GM11168 (cell line): ENCODE measurements around the gene IDS.
"Not testable (repeated sequence)": the region's sequence is repeated elsewhere in the genome, so short reads cannot be mapped to it uniquely, and the experiment has no call there.

ENCODE experiments used
- in situ Hi-C: fragments of 300-500 bp; cut with MboI; formaldehyde crosslinking; loops from one replicate; pipeline ENCODE4 v1.12.0; 2022; ENCODE audit warnings: low sequenced_read_pairs; ENCODE audit not compliant: unreplicated experiment

IDS gene, protein sequence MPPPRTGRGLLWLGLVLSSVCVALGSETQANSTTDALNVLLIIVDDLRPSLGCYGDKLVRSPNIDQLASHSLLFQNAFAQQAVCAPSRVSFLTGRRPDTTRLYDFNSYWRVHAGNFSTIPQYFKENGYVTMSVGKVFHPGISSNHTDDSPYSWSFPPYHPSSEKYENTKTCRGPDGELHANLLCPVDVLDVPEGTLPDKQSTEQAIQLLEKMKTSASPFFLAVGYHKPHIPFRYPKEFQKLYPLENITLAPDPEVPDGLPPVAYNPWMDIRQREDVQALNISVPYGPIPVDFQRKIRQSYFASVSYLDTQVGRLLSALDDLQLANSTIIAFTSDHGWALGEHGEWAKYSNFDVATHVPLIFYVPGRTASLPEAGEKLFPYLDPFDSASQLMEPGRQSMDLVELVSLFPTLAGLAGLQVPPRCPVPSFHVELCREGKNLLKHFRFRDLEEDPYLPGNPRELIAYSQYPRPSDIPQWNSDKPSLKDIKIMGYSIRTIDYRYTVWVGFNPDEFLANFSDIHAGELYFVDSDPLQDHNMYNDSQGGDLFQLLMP

DNA sequence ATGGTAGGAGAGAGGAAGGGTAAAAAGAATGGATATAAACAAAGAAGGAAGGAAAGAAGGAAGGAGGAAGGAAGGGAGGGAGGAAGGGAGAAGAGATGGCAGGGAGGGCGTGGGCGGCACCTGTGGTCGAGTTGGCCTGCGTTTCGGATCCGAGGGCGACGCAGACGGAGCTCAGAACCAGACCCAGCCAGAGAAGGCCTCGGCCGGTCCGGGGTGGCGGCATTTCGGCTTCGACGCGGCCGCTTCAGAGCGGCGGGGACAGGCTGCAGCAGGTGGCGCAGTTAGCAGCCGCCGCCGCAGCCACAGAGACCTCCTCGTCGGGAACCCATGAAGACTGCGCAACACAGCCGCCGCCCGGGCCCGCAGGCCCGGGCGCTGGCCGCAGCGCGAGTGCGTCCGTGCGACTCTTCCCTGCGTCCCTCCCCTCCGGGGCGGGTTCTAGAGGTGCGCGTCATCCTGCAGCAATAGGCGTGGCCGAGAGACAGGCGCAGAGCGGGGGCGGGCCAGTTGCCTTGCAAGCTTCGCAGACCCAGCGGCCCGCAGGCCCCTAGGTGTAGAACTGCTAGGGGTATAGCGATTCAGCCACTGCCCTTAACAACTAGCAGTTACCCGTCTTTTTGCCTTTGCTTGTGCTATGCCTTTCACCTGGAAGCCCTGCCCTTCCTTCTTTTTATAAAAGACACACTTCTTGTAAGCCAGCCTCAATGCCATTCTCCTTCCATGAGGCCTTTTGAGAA lies at the start of gene IDS:
Gene IDS (minus strand): TSS at position 392 of the 737 bp plus-strand sequence. CDS start 169 bp downstream, at position 223.
- in situ Hi-C loops, result loop anchor here (25.0 kb wide), 1 partner anchor 132 kb away; the partner anchor contains the start of gene TMEM185A

DNA sequence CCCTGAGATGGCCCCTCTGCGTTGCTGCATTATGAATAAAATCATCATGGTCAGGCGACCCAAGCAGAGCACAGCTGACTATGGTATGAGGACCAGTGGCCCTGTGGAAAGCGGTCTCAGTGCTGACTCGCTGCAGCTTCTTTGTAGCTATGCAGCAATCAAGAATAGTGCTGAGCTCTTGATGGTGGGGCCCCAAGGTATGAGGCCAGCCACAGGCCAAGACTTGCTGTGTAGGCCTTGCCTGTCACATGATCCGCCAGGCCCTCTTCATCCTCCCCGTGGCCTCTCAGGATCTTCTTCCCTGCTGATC lies 46.8 kb upstream of the IDS start:
- in situ Hi-C loops, result loop anchor here (25.0 kb wide), 1 partner anchor 235 kb away; the partner anchor contains the start of gene MAGEA9

GRCh38 chrX:149551245-149551938 lies 46.3 kb upstream of the IDS start:
- in situ Hi-C loops, result loop anchor here (25.0 kb wide), 1 partner anchor 236 kb away; the partner anchor contains the start of gene MAGEA9

DNA sequence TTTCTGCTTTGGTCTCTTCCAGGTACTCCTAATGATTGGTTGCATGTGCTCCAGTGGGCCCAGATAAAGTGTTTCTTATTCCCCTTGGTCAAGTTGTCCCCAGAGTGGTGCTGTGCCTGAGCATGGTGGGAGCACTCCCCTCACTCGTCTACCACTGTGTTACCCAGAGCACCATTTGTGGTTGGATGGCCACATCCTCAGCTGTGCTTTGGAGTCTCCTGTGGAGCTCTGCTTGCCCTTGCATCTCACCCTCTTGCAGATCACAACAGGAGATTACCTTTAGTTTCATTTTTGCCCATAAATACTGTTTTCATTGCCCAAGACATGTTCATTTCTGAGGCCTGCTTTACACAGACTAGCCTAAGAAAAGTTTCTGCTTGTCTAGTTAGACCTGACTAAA lies 45.3 kb upstream of the IDS start:
- in situ Hi-C loops, result loop anchor here (25.0 kb wide), 1 partner anchor 237 kb away; the partner anchor contains the start of gene MAGEA9

- in situ Hi-C loops, result loop anchor here (25.0 kb wide), 1 partner anchor 238 kb away; the partner anchor contains the start of gene MAGEA9
Observed at GRCh38 chrX:149549701-149550100, 44.6 kb upstream of the IDS start, which contains the start of gene HSFX3. Gene HSFX3, minus strand, starts transcription at chrX:149549924. Its CDS starts 72 bp downstream, at chrX:149549852.

GRCh38 chrX:149547782-149548181 lies 42.7 kb upstream of the IDS start:
- in situ Hi-C loops, result not testable (repeated sequence)

GRCh38 chrX:149546962-149547361 lies 41.9 kb upstream of the IDS start:
- in situ Hi-C loops, result not testable (repeated sequence)

- in situ Hi-C loops, result not testable (repeated sequence)
Observed at GRCh38 chrX:149545545-149546543, 40.7 kb upstream of the IDS start.

- in situ Hi-C loops, result no loop called here
Observed at GRCh38 chrX:149541521-149542047, 36.5 kb upstream of the IDS start.

DNA sequence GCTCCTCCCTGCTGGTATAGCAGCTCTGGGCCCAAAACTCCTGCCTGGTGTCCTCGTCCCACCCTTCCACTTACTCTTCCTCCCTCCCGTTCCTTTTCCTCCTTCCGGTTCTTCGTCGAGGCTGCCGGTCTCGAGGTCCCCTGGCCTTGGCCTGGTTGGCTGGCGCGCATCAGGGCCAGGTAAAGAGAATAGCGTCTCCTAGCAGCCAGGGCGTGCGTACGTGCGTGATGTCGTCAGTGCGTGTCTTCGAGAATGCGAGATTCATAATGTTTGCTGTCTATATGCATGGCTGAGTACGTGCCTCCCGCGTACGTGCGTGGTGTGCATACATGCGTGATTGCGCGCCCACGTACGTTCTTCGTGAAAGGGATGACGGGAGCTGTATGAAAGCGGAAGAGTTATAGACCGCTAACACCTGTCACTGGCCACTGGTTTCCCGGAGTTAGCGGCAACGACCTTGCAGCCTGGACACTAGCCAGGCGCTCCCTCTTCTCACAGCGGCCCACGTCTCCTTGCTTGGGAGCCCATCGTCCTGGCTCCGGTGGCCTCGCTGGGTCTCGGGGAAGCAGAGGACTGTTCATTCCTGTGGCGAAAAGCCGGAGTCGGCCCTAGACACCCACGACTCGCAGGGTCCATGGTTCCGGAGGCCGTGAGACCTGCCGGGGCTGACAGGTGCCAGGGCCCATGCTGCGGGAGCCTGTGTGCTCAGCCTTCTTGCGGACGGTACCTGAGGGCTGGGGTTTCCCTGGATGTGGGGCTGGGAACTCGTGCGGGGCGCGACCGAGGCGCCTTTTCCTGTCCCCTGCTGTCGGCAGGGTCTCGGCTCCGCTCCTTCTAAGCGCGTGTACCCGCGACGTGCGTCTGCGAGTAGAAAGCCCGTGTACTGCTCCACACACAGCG lies 35.8 kb upstream of the IDS start, which contains the start of gene EOLA1:
Gene EOLA1 (plus strand): TSS at position 392 of the 900 bp plus-strand sequence. CDS start 4,619 bp downstream, outside the sequence.
- in situ Hi-C loops, result no loop called here

GRCh38 chrX:149540131-149540620 lies 35.1 kb upstream of the IDS start:
- in situ Hi-C loops, result no loop called here

- in situ Hi-C loops, result loop anchor here (10.0 kb wide), 1 partner anchor 405 kb away; no protein-coding TSS in a partner anchor
Observed at GRCh38 chrX:149539283-149540130, 34.4 kb upstream of the IDS start.

DNA sequence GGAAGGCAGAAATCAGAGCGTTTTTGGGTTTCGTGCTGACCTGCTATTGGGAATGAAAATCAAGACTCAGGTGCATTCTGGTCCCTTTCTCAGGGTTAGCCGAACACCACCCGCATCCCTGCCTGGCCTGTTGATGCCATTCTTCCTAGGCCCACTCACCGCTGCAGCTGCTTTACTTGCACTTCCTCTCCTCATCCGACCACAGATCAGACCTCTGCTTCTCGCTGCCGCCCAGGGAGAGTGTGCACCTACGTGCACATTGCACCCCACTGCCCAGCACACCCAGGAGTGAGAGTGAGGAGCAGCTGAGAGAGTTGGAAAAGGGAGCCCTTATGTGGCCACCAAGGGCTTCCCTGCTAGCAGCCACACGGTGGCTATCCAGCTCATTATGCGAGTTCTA lies 32.4 kb upstream of the IDS start:
- in situ Hi-C loops, result loop anchor here (10.0 kb wide), 1 partner anchor 407 kb away; no protein-coding TSS in a partner anchor

- in situ Hi-C loops, result loop anchor here (10.0 kb wide), 1 partner anchor 410 kb away; no protein-coding TSS in a partner anchor
Observed at GRCh38 chrX:149534926-149535602, 30.0 kb upstream of the IDS start.

GRCh38 chrX:149533999-149534398 lies 28.9 kb upstream of the IDS start:
- in situ Hi-C loops, result loop anchor here (10.0 kb wide), 1 partner anchor 411 kb away; no protein-coding TSS in a partner anchor

GRCh38 chrX:149532868-149533267 lies 27.8 kb upstream of the IDS start:
- in situ Hi-C loops, result loop anchor here (10.0 kb wide), 1 partner anchor 412 kb away; no protein-coding TSS in a partner anchor
